ENCODE data around the gene NAA20. TPM values are rescaled to one million over a fixed set of nuclear protein-coding genes. Genes with fewer than 3 reads are reported as not detected.
A peak's percentile ranks its signal among the peaks of the same experiment; 100 is the strongest.

The NAA20 gene
- total RNA-seq, 2 experiments from 2014 or later, result 53.3 to 53.7 TPM

GRCh38 chr20:19976595-19977372 lies 40.4 kb upstream of the NAA20 start:
- Mint-ChIP-seq H3K36me3 (ENCODE audit: low read depth) (no peaks in the 10 kb centered on the region), H3K4me3 (no peak overlapping the region), H3K9me3 (no peaks in the 10 kb centered on the region), H3K27me3 (no peaks in the 10 kb centered on the region), H3K27ac (no peak overlapping the region), H3K4me1 (peaks cover 6% of the 10 kb centered on the region)
- ChIA-PET CTCF (no interaction called here), POLR2A (interaction anchor here (1.4 kb wide), 1 partner anchor 8 kb away, joined by 7 read pairs; no protein-coding TSS in a partner anchor)
- no peak for DNase-seq

GRCh38 chr20:19977373-19977770 lies 39.8 kb upstream of the NAA20 start:
- Mint-ChIP-seq H3K4me1 (peaks cover 6% of the 10 kb centered on the region), H3K27ac (no peak overlapping the region), H3K9me3 (no peaks in the 10 kb centered on the region), H3K27me3 (no peaks in the 10 kb centered on the region), H3K36me3 (ENCODE audit: low read depth) (no peaks in the 10 kb centered on the region), H3K4me3 (no peak overlapping the region)
- POLR2A ChIA-PET, result interaction anchor here (1.4 kb wide), 1 partner anchor 9 kb away, joined by 7 read pairs; no protein-coding TSS in a partner anchor
- no peak for DNase-seq
- CTCF ChIA-PET, result no interaction called here

- CTCF ChIA-PET, result no interaction called here
- POLR2A ChIA-PET, result no interaction called here
- Mint-ChIP-seq H3K4me3 (no peak overlapping the region), H3K36me3 (ENCODE audit: low read depth) (no peaks in the 10 kb centered on the region), H3K27me3 (no peaks in the 10 kb centered on the region), H3K27ac (no peak overlapping the region), H3K9me3 (no peaks in the 10 kb centered on the region), H3K4me1 (peaks cover 6% of the 10 kb centered on the region)
- no peak for DNase-seq
Measured at GRCh38 chr20:19978511-19979210, 38.5 kb upstream of the NAA20 start.

GRCh38 chr20:19981031-19981451 lies 36.1 kb upstream of the NAA20 start:
- CTCF ChIA-PET, result no interaction called here
- Mint-ChIP-seq H3K27me3 (no peaks in the 10 kb centered on the region), H3K4me1 (peaks cover 6% of the 10 kb centered on the region), H3K4me3 (no peak overlapping the region), H3K9me3 (no peaks in the 10 kb centered on the region), H3K27ac (no peak overlapping the region), H3K36me3 (ENCODE audit: low read depth) (no peaks in the 10 kb centered on the region)
- no peak for DNase-seq
- POLR2A ChIA-PET, result no interaction called here

- no peaks in the 10 kb centered on the region for H3K36me3 Mint-ChIP-seq (ENCODE audit: low read depth)
- no peaks in the 10 kb centered on the region for H3K4me1 Mint-ChIP-seq
- peaks cover 3% of the 10 kb centered on the region for H3K27me3 Mint-ChIP-seq
- CTCF ChIA-PET, result no interaction called here
- no peak overlapping the region for H3K27ac Mint-ChIP-seq
- POLR2A ChIA-PET, result no interaction called here
- no peaks in the 10 kb centered on the region for H3K9me3 Mint-ChIP-seq
- H3K4me3 Mint-ChIP-seq, result no peak overlapping the region
- no peak for DNase-seq
Measured at GRCh38 chr20:19986419-19986818, 30.7 kb upstream of the NAA20 start.

- H3K4me3 Mint-ChIP-seq, result no peak overlapping the region
- peaks cover 3% of the 10 kb centered on the region for H3K27me3 Mint-ChIP-seq
- CTCF ChIA-PET, result no interaction called here
- H3K4me1 Mint-ChIP-seq, result no peaks in the 10 kb centered on the region
- no peaks in the 10 kb centered on the region for H3K9me3 Mint-ChIP-seq
- no peak for DNase-seq
- H3K27ac Mint-ChIP-seq, result no peak overlapping the region
- no peaks in the 10 kb centered on the region for H3K36me3 Mint-ChIP-seq (ENCODE audit: low read depth)
- POLR2A ChIA-PET, result no interaction called here
Measured at GRCh38 chr20:19987046-19987445, 30.1 kb upstream of the NAA20 start.

GRCh38 chr20:19990850-19991249 lies 26.3 kb upstream of the NAA20 start:
- H3K36me3 Mint-ChIP-seq (ENCODE audit: low read depth), result no peaks in the 10 kb centered on the region
- POLR2A ChIA-PET, result no interaction called here
- no peaks in the 10 kb centered on the region for H3K4me1 Mint-ChIP-seq
- peaks cover 3% of the 10 kb centered on the region for H3K27me3 Mint-ChIP-seq
- H3K27ac Mint-ChIP-seq, result no peak overlapping the region
- H3K4me3 Mint-ChIP-seq, result no peak overlapping the region
- no peaks in the 10 kb centered on the region for H3K9me3 Mint-ChIP-seq
- CTCF ChIA-PET, result no interaction called here
- DNase-seq, result no peak

- Mint-ChIP-seq H3K27me3 (peaks cover 3% of the 10 kb centered on the region), H3K9me3 (no peaks in the 10 kb centered on the region), H3K4me3 (no peak overlapping the region), H3K27ac (no peak overlapping the region), H3K36me3 (ENCODE audit: low read depth) (no peaks in the 10 kb centered on the region), H3K4me1 (no peaks in the 10 kb centered on the region)
- DNase-seq, result no peak
- POLR2A ChIA-PET, result no interaction called here
- CTCF ChIA-PET, result no interaction called here
Measured at GRCh38 chr20:19991308-19991707, 25.9 kb upstream of the NAA20 start.

- Mint-ChIP-seq H3K9me3 (no peaks in the 10 kb centered on the region), H3K4me1 (no peaks in the 10 kb centered on the region), H3K36me3 (ENCODE audit: low read depth) (no peaks in the 10 kb centered on the region), H3K27ac (no peak overlapping the region), H3K27me3 (peaks cover 3% of the 10 kb centered on the region), H3K4me3 (no peak overlapping the region)
- DNase-seq, result no peak
- CTCF ChIA-PET, result no interaction called here
- POLR2A ChIA-PET, result no interaction called here
Measured at GRCh38 chr20:19991854-19992253, 25.3 kb upstream of the NAA20 start.

GRCh38 chr20:19992996-19993908 lies 23.9 kb upstream of the NAA20 start:
- Mint-ChIP-seq H3K4me1 (no peaks in the 10 kb centered on the region), H3K9me3 (no peaks in the 10 kb centered on the region), H3K36me3 (ENCODE audit: low read depth) (no peaks in the 10 kb centered on the region), H3K27me3 (peaks cover 3% of the 10 kb centered on the region), H3K4me3 (no peak overlapping the region), H3K27ac (no peak overlapping the region)
- CTCF ChIA-PET, result interaction anchor here (0.6 to 1.6 kb wide), 7 partner anchors 10 to 719 kb away, joined by 3 to 5 read pairs (median 3); partner anchors contain the start of gene RALGAPA2
- POLR2A ChIA-PET, result no interaction called here
- DNase-seq, result no peak

- CTCF ChIA-PET, result interaction anchor here (0.6 to 1.6 kb wide), 6 partner anchors 9 to 386 kb away, joined by 3 to 5 read pairs (median 4); no protein-coding TSS in a partner anchor
- POLR2A ChIA-PET, result no interaction called here
Measured at GRCh38 chr20:19993958-19994669, 23.0 kb upstream of the NAA20 start.

GRCh38 chr20:19995220-19995863 lies 21.8 kb upstream of the NAA20 start:
- ChIA-PET POLR2A (no interaction called here), CTCF (interaction anchor here (0.6 to 1.1 kb wide), 6 partner anchors 27 to 610 kb away, joined by 3 to 5 read pairs (median 4); no protein-coding TSS in a partner anchor)
- no peaks in the 10 kb centered on the region for H3K9me3 Mint-ChIP-seq
- DNase-seq, result peak; percentile 26
- no peaks in the 10 kb centered on the region for H3K36me3 Mint-ChIP-seq (ENCODE audit: low read depth)
- H3K4me3 Mint-ChIP-seq, result no peak overlapping the region
- H3K4me1 Mint-ChIP-seq, result no peaks in the 10 kb centered on the region
- H3K27ac Mint-ChIP-seq, result no peak overlapping the region
- H3K27me3 Mint-ChIP-seq, result no peaks in the 10 kb centered on the region

More at GRCh38 chr20:19993958-19994669, 23.0 kb upstream of the NAA20 start:
- Mint-ChIP-seq H3K4me1 (no peaks in the 10 kb centered on the region), H3K9me3 (no peaks in the 10 kb centered on the region), H3K27ac (no peak overlapping the region), H3K36me3 (ENCODE audit: low read depth) (no peaks in the 10 kb centered on the region), H3K4me3 (no peak overlapping the region), H3K27me3 (no peaks in the 10 kb centered on the region)
- DNase-seq, result no peak
